ENCODE measurements around the gene SLC2A3.

DNA sequence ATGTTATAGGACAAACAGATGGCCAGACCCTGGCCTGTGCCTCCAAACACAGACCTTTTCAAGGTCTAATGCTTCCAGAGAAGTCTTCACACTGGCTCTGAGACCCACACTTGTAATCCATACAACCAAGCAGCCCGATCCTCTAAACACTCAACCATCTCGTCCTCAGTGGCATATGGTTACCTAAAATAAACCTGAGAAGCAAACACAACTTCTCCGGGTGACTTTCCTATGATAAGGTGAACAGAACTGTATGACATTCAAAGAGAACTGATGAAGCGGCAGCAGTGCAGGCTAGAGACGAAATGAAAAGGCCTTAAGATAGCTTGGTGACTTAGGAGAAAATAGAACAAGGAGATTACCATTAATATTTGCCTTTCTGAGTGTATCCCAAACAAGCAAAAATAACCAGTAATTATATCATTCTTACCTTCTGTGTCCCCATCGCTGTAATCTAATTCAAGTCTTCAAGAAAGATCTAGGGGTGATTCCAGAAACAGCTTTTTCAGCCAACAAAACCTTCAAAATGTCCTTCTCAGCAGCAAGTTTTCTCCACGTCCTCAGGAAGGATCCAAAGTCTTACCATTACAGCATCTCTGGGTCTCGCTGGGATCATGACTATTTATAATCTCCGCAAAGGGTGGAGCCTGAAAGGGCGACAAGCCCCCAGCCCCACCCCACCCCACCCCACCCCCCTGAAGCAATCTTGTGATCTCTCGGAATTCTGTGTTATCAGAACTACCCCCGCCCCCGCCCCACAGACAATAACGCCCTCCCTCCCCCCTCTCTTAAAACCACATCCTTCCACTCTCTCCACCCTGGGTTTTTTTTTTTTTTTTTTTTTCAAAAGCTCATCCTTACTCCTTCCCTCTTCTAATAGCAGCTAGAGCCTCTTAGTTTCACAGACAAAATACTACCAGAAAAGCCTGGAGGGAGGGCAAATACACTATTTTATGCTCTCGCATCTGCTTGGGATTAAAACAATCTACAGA, at the start of gene SLC2A3:
- TF ChIP-seq, protein P1, sequence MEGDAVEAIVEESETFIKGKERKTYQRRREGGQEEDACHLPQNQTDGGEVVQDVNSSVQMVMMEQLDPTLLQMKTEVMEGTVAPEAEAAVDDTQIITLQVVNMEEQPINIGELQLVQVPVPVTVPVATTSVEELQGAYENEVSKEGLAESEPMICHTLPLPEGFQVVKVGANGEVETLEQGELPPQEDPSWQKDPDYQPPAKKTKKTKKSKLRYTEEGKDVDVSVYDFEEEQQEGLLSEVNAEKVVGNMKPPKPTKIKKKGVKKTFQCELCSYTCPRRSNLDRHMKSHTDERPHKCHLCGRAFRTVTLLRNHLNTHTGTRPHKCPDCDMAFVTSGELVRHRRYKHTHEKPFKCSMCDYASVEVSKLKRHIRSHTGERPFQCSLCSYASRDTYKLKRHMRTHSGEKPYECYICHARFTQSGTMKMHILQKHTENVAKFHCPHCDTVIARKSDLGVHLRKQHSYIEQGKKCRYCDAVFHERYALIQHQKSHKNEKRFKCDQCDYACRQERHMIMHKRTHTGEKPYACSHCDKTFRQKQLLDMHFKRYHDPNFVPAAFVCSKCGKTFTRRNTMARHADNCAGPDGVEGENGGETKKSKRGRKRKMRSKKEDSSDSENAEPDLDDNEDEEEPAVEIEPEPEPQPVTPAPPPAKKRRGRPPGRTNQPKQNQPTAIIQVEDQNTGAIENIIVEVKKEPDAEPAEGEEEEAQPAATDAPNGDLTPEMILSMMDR (IDR thresholded peaks at IDR 0.05; ENCODE audit: extremely low read depth in 1 of 2, insufficient read depth in 1 of 2, low read depth in 1 of 2, low read length in 2 of 2): no peak
- TF ChIP-seq EZH2 (IDR thresholded peaks at IDR 0.05; ENCODE audit: borderline replicate concordance, low read depth, low read length, severe bottlenecking) (no peak), POLR2AphosphoS5 (IDR thresholded peaks at IDR 0.05; ENCODE audit: insufficient read depth, low read depth, low read length) (peak; percentile 72)
